K562 (cell line): Measurements from ENCODE around the gene YPEL4. TPM values are rescaled to one million over a fixed set of nuclear protein-coding genes. Genes with fewer than 3 reads are reported as not detected.

ENCODE experiments used
- ATF1 ChIP-seq, 2 experiments: fragments of 450-650 bp in 1 of 2; IDR thresholded peaks; 2 replicates each; pipeline ENCODE4 v1.6.1; 2016; ENCODE audit warnings: missing compliant biosample characterization in 1 of 2, missing genetic modification characterization in 1 of 2
- CEBPB ChIP-seq: fragments of 450-650 bp; IDR thresholded peaks from 2 replicates; pipeline ENCODE4 v1.6.1; 2016; ENCODE audit warnings: missing genetic modification characterization, missing compliant biosample characterization
- CTBP1 ChIP-seq: fragments of 450-650 bp; IDR thresholded peaks from 2 replicates; pipeline ENCODE4 v1.6.1; 2016; ENCODE audit warnings: borderline replicate concordance
- DEAF1 ChIP-seq: fragments of 450-650 bp; formaldehyde crosslinking; IDR thresholded peaks from 2 replicates; pipeline ENCODE4 v1.4.0; 2020; ENCODE audit warnings: mild to moderate bottlenecking, moderate library complexity
- E2F6 ChIP-seq, 2 experiments: IDR thresholded peaks; 2 replicates each; pipeline ENCODE4 v1.6.1; 2011; ENCODE audit warnings: borderline replicate concordance in 1 of 2, control low read depth in 1 of 2, low read depth in 1 of 2, low read length in 1 of 2, mild to moderate bottlenecking in 1 of 2, mixed read lengths in 1 of 2, moderate library complexity in 1 of 2; ENCODE audit not compliant: insufficient read depth in 1 of 2, insufficient read length in 1 of 2, poor library complexity in 1 of 2, severe bottlenecking in 1 of 2; ENCODE audit errors: extremely low read depth in 1 of 2
- L3MBTL2 ChIP-seq: fragments of 450-650 bp; IDR thresholded peaks from 2 replicates; pipeline ENCODE4 v1.6.1; 2016; ENCODE audit warnings: mild to moderate bottlenecking, moderate library complexity
- MCM3 ChIP-seq: fragments of 450-650 bp; IDR thresholded peaks from 2 replicates; pipeline ENCODE4 v1.6.1; 2016
- MEIS2 ChIP-seq: fragments of 450-650 bp; IDR thresholded peaks from 2 replicates; pipeline ENCODE4 v1.6.1; 2014; ENCODE audit warnings: mild to moderate bottlenecking; ENCODE audit not compliant: partially characterized antibody
- MTA2 ChIP-seq: fragments of 450-650 bp; IDR thresholded peaks from 2 replicates; pipeline ENCODE4 v1.6.1; 2016; ENCODE audit warnings: low read depth
- PCBP2 ChIP-seq: fragments of 200-400 bp; formaldehyde crosslinking; IDR thresholded peaks from 2 replicates; pipeline ENCODE4 v1.6.1; 2018; ENCODE audit warnings: low read length, low read depth, mild to moderate bottlenecking, moderate library complexity; ENCODE audit not compliant: poor library complexity, severe bottlenecking
- PHF8 ChIP-seq: fragments of 200-600 bp; sonication (generic); IDR thresholded peaks from 2 replicates; pipeline ENCODE4 v1.6.1; 2012; ENCODE audit warnings: mixed run types, mild to moderate bottlenecking, inconsistent platforms, low read length, moderate library complexity, borderline replicate concordance
- SMAD3 ChIP-seq: fragments of 450-650 bp; formaldehyde crosslinking; conservative IDR thresholded peaks from 2 replicates; pipeline ENCODE4 v1.4.0; 2020; ENCODE audit warnings: mild to moderate bottlenecking
- TBP ChIP-seq: optimal IDR thresholded peaks from 2 replicates; pipeline ENCODE3; 2011; ENCODE audit warnings: low read depth, low read length, improper control_type of control experiment
- ZNF143 ChIP-seq: sonication (generic); formaldehyde crosslinking; IDR thresholded peaks from 2 replicates; pipeline ENCODE4 v1.9.0; 2022; ENCODE audit warnings: mild to moderate bottlenecking, missing genetic modification reagents
- ZNF407 ChIP-seq: fragments of 450-650 bp; IDR thresholded peaks from 2 replicates; pipeline ENCODE4 v1.6.1; 2016; ENCODE audit warnings: low read depth
- ZNF41 ChIP-seq: fragments of 250-450 bp; sonication (Bioruptor Pico); conservative IDR thresholded peaks from 2 replicates; pipeline ENCODE4 v1.4.0; 2020; ENCODE audit warnings: mild to moderate bottlenecking
- ZNF589 ChIP-seq: fragments of 200-800 bp; sonication (Bioruptor generic); IDR thresholded peaks from 2 replicates; pipeline ENCODE4 v1.6.1; 2016; ENCODE audit warnings: low read depth, missing genetic modification characterization, missing compliant biosample characterization
- polyA plus RNA-seq, 8 experiments: library from polyadenylated mRNA; depleted of rRNA in 4 of 8; stranded (reverse) in 5 of 8; unstranded in 3 of 8; fragments of >200 nt; fragmentation: Nextera tagmentation in 2 of 8; fragmentation: Illumina TruSeq in 1 of 8; extraction: Ambion mirVana in 2 of 8; extraction: Trizol in 1 of 8; gene quantifications; 2 replicates each; pipeline versions ENCODE4 v1.2.1 to v1.2.3, GENCODE V29; 2011 to 2014; ENCODE audit warnings: inconsistent platforms in 1 of 8, missing spikeins in 1 of 8
- total RNA-seq, 7 experiments: library from RNA; depleted of rRNA in 6 of 7; stranded (reverse); fragments of >200 nt in 6 of 7; fragmentation: Illumina TruSeq in 2 of 7; extraction: Trizol in 2 of 7; gene quantifications; 2 replicates each; pipeline versions ENCODE4 v1.2.1 to v1.2.3, GENCODE V29; 2011 to 2021; ENCODE audit warnings: low replicate concordance in 1 of 7

YPEL4 gene
- total and polyA plus RNA-seq, 9 of the 15 experiments (the other 6 are each of a cell fraction or from before 2014, with no cell fraction given), result 0.07 to 1.4 (median 0.40) TPM; not detected in 2

- no peak for TF ChIP-seq MEIS2
- peak; percentile 53; the same call in 1 of the 2 replicates for TF ChIP-seq PHF8
- TF ChIP-seq ZNF589 (CRISPR knock-in tag), result no peak; the same call in 1 of the 2 replicates
- no peak for TF ChIP-seq ATF1 (CRISPR knock-in tag; IDR thresholded peaks at IDR 0.05)
- no peak for TF ChIP-seq ATF1 (tag; IDR thresholded peaks at IDR 0.05)
- peak; percentile 50; the same call in 1 of the 2 replicates for TF ChIP-seq CEBPB (tag)
- TF ChIP-seq L3MBTL2, result no peak
- no peak for TF ChIP-seq MTA2
- no peak for TF ChIP-seq ZNF41 (CRISPR knock-in tag)
- TF ChIP-seq MCM3, result no peak
- TF ChIP-seq ZNF407, result no peak
- no peak for TF ChIP-seq E2F6 (IDR thresholded peaks at IDR 0.05; ENCODE audit: borderline replicate concordance in 1 of 2, extremely low read depth in 1 of 2, insufficient read depth in 1 of 2, insufficient read length in 1 of 2, low read depth in 1 of 2, low read length in 1 of 2, poor library complexity in 1 of 2, severe bottlenecking in 1 of 2)
- no peak for TF ChIP-seq SMAD3
- TF ChIP-seq ZNF143 (CRISPR knock-in tag), result no peak
- TF ChIP-seq TBP, result peak; percentile 66
- no peak for TF ChIP-seq DEAF1 (CRISPR knock-in tag)
- TF ChIP-seq PCBP2, result no peak
- TF ChIP-seq CTBP1, result 0 out of 2 replicates have a peak, but pooled peaks have one; percentile 17
These were observed 17.5 kb upstream of the YPEL4 start (continued) for GRCh38 chr11:57667117-57667735.
